Stimulated activated naive CD8-positive, alpha-beta T cell treated with anti-CD3 and anti-CD28 coated beads, Interleukin-15, amount 100 ng/mL, for 72 hours (primary cell): Measurements from ENCODE around the gene S100A10.

Source experiments
- ATAC-seq: fragments of 150-1000 bp; cut with Tn5 transposase; 2 replicates; pipeline ENCODE4 v1.10.0; 2021; ENCODE audit warnings: mild to moderate bottlenecking, moderate library complexity
- DNase-seq, 2 donors: peaks; one replicate each; pipeline ENCODE4 v3.0.0; 2021 to 2022
- H3K27ac Mint-ChIP-seq, 2 donors: one replicate each; pipeline ENCODE4 v1.8.0; 2022; ENCODE audit warnings: mild to moderate bottlenecking in 2 of 2, mixed read lengths in 2 of 2, moderate library complexity in 2 of 2
- H3K27me3 Mint-ChIP-seq: one replicate; pipeline ENCODE4 v1.8.0; 2022; ENCODE audit warnings: mixed read lengths
- H3K4me1 Mint-ChIP-seq: one replicate; pipeline ENCODE4 v1.8.0; 2022; ENCODE audit warnings: mild to moderate bottlenecking, mixed read lengths
- H3K4me3 Mint-ChIP-seq, 2 donors: one replicate each; pipeline ENCODE4 v1.8.0; 2022; ENCODE audit warnings: mild to moderate bottlenecking in 2 of 2, mixed read lengths in 2 of 2, moderate library complexity in 1 of 2
- H3K9me3 Mint-ChIP-seq, 2 donors: one replicate each; pipeline ENCODE4 v1.8.0; 2022; ENCODE audit warnings: mixed read lengths in 2 of 2

Gene S100A10

DNA sequence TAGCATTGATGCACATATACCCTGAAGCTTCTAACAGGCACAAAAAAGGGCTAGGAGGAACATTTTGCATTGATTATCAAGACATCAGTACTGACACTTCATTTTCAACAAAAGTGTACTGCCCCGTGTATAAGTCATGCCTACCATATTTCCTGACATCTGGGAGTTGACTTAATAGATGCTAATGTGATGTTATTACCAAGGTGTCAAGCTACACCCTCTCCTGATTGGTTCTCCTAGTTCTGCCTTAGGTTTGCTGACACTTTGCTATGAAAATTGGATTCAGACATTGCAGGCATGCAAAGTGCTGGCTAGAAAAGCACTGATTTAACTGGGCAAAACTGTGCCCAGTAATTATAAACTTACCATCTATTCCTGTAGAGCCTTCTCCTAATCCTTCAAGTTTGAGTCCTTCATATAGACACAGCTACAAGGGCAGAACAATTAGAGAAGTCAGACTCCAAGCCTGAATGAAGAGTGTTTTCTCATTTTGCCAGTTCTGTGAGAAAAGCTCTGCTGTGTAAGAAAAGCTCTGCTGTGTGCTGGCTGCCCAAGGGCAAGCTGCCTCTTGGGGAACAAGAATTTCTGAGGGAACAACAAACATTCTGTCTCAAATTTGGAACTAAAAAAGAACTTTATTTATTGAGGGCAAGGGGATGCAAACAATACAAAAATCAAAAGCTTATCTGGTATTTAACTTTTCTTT lies 11.2 kb downstream of the S100A10 start:
- Mint-ChIP-seq H3K4me3 (no peak overlapping the region), H3K9me3 (no peaks in the 10 kb centered on the region), H3K27ac (no peak overlapping the region), H3K27me3 (no peaks in the 10 kb centered on the region), H3K4me1 (peaks cover 41% of the 10 kb centered on the region)
- no peak for DNase-seq
- ATAC-seq = no peak

DNA sequence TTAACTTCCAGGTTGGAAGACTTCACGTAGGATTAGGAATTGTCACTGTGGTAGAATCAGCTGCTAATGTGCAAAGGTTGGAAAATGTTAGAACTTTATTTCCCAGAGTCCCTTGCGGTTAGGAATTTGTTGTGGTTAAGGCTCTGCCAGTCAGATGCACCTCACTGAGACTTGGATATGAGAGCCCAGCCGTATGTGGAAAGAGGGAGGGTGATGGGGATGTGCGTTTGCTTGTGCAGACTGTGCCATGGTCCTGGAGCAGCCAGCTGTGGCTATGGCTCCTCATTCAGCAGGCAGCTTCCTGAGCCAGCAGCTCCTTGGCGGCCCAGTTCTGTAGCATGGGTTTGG lies 12.5 kb downstream of the S100A10 start:
- Mint-ChIP-seq H3K4me3 (no peak overlapping the region), H3K27me3 (no peaks in the 10 kb centered on the region), H3K4me1 (peaks cover 35% of the 10 kb centered on the region), H3K9me3 (no peaks in the 10 kb centered on the region), H3K27ac (no peak overlapping the region)
- DNase-seq (no peak), ATAC-seq (no peak)

DNA sequence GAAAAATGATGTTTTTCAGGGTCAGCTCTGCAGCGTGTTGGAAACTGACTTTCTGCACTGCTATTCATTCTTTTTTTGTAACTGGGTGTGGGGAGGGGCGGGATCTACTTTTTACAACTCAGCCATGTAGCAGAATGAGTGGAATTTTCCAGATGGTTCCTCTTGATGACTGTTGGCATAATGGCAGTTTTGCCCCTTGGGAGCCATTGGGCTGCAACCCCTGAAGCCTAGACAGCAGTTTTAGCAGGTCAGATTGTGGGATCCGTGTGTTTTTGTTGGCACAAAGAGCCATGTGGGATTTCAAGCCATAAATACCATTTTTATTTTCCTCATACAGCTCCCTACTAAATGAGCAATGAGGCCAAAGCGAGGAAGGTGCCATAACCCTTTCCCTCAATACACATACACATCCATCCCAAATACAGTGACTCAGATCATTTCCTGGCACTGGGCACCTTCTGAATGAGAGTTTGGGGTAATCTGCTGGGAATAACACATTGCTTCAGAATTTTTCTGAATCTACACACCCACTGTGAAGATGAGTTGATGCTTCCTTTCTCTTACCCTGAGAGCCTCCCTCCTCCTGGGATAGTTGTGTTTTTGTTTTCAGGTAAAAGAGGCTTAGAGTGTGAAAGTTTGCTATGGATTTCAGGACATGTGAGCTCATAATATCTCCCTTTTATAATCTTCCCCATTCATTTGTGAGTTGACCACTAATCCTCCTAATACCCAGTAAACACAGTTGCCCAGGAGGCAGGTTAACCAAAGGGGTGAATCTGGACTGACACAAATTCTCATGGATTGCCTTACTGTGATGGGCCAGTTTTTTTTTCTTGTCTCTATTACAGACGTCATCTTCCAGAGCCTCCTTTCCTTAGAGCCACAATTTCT lies 13.1 kb downstream of the S100A10 start:
- ATAC-seq = no peak
- peaks cover 29% of the 10 kb centered on the region for H3K4me1 Mint-ChIP-seq
- H3K4me3 Mint-ChIP-seq = no peak overlapping the region
- no peak overlapping the region for H3K27ac Mint-ChIP-seq
- H3K27me3 Mint-ChIP-seq = no peaks in the 10 kb centered on the region
- DNase-seq = no peak
- no peaks in the 10 kb centered on the region for H3K9me3 Mint-ChIP-seq

DNA sequence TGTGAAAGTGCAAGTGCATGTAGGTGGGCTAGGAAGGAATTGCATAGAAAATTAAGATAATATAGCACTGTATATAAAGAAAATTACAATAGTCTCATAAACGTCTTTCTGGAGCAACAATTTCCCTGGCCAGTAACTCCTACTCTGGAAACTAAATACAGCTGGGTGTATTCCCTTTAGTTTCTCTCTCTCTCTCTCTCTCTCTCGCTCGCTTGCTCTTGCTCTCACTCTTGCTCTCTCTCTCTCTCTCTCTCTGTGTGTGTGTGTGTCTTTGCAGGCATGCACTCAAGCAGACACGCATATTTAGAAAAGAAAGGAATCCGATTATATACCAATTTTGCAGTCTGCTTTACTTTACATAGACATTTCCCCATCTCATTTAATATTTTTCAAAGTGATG lies 14.7 kb downstream of the S100A10 start:
- Mint-ChIP-seq H3K4me1 (peaks cover 13% of the 10 kb centered on the region), H3K27me3 (peaks cover 12% of the 10 kb centered on the region), H3K9me3 (no peaks in the 10 kb centered on the region), H3K27ac (no peak overlapping the region), H3K4me3 (no peak overlapping the region)
- ATAC-seq (no peak), DNase-seq (no peak)

DNA sequence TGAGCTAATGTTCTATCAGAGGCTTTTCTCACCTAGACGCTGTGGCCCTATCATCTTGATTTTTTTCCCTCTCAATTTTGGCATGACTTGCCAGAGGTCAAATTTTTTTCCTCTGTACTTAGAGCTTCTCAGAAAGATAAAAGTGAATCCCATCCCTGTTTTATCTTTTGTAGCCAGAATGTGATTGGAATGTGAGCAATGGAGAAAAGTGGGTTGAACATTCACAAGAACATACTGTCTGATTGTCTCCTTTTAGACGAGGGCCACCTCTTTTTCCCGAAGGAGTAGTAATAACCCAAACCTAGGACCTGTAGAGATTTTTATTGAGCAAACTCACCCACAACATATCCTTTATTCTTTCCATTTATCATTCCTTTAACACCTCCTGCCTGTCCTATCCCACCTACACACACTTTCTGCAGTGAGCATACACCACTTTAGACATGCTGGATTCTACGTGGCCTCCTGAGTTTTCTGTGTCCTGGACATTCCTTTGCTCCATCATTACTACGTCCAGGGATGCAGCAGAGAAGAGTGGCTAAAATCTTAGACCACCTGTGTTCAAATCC lies 15.9 kb downstream of the S100A10 start:
- Mint-ChIP-seq H3K9me3 (no peaks in the 10 kb centered on the region), H3K27me3 (peaks cover 16% of the 10 kb centered on the region), H3K4me3 (no peak overlapping the region), H3K27ac (no peak overlapping the region), H3K4me1 (peaks cover 11% of the 10 kb centered on the region)
- DNase-seq = no peak
- ATAC-seq = no peak

DNA sequence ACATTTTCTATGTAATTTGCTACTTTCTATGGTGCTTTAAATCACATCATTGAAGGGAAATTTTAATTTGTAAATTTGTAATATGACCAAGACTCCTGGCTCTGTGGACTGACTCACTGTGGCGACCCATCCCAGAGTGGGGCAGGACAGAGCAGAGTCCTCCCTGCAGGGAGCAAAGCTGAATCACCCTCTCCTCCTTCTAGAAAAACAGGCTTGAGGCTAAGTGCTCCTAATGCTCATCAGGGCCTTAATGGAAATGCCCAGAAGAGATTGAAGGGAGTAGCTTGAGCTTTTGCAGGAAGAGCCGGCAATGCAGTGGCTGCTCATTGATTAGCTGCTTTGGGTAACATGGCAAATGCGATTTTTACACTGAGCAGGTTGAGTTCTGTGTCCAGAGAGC lies 16.8 kb downstream of the S100A10 start:
- Mint-ChIP-seq H3K27ac (no peak overlapping the region), H3K27me3 (peaks cover 16% of the 10 kb centered on the region), H3K9me3 (no peaks in the 10 kb centered on the region), H3K4me1 (peaks cover 12% of the 10 kb centered on the region), H3K4me3 (no peak overlapping the region)
- ATAC-seq = no peak
- no peak for DNase-seq

DNA sequence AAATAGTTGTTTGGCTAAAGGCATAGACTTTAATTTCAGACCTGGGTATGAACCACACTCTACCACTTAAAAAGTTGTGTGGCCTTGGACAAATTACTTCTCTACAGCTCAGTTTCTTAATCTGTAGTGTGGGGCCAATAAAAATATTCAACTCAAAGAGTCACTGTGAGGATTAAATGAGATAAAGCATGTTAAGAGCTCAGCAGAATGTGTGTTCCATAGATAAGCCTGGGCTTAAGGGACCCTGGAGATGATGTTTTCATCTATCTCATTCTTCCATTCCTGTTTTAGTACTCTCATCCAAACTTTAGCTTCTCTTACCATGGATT lies 17.7 kb downstream of the S100A10 start:
- DNase-seq (no peak), ATAC-seq (no peak)
- no peaks in the 10 kb centered on the region for H3K9me3 Mint-ChIP-seq
- H3K4me1 Mint-ChIP-seq = peaks cover 12% of the 10 kb centered on the region
- no peak overlapping the region for H3K4me3 Mint-ChIP-seq
- no peak overlapping the region for H3K27ac Mint-ChIP-seq
- peaks cover 16% of the 10 kb centered on the region for H3K27me3 Mint-ChIP-seq

DNA sequence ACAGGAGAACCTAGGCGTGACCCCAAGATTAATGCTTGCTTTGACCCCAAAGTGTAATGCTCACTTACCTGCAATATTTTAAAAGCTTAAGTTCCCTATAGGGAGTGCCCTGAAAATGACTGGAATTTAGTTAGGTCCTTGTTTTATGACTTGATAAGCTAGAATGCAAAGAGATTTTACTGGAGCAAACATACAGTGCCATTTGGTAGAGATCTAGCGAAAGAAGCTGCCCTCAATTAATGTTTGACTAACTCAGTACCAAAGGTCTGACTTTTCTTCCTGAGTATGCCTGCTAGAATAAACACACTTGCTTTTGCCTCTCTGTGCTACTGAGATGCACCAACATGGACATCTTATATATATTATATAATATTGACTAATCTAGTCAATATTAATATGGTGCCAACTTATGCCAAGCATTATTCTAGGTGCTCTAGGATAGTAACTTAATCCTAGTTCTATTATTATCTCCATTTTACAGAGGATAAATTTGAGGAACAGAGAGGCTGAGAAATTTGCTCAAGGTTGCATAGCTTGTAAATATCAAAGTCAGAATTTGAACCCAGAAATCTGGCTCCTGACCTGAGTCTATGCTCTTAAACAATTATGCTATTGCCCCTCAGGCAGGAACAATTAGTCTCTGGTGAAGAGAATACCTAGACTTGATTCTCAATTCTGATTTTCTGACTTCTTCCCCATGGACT lies 18.2 kb downstream of the S100A10 start:
- Mint-ChIP-seq H3K27me3 (peaks cover 16% of the 10 kb centered on the region), H3K4me1 (peaks cover 15% of the 10 kb centered on the region), H3K4me3 (no peak overlapping the region), H3K9me3 (no peaks in the 10 kb centered on the region), H3K27ac (no peak overlapping the region)
- no peak for ATAC-seq
- no peak for DNase-seq

DNA sequence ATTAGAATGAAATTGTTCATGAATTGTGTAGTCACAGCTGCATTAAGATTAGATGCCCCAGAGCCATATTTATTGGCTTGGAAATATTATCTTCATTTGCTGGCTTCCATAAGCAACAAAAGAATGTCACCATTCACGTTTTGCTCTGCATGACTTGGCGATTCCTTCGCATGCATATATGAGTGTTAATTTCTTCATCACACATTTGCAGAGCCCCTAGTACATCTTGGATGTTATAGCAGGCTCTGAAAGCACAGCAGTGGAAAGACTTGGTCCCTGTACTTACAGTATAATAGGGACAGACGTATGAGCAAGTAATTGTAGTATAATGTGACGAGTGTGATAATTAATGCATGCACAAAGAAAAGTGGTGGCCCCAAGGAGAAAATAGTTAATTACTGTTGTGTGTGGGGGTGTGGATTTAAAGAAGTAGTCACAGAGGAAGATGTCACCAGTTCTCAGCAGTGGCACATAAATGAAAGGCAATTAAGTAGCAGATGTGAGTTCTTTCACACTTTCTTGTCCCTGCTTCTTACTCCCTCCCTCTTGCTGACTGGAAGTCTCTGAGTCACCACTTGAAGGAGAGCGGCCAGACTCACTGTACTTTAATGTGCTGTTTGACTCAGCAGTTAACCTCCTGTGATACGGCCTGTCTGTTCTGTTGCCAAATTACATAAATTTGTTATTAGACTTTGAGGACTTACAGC lies 21.0 kb downstream of the S100A10 start:
- ATAC-seq = peak; percentile 97
- DNase-seq = peak in 1 of 2 donors; percentile 56
- H3K27me3 Mint-ChIP-seq = peaks cover 16% of the 10 kb centered on the region
- no peaks in the 10 kb centered on the region for H3K9me3 Mint-ChIP-seq
- H3K4me3 Mint-ChIP-seq = peak overlapping the region in 1 of 2 donors; percentile 42
- no peak overlapping the region for H3K27ac Mint-ChIP-seq
- H3K4me1 Mint-ChIP-seq = peaks cover 36% of the 10 kb centered on the region

DNA sequence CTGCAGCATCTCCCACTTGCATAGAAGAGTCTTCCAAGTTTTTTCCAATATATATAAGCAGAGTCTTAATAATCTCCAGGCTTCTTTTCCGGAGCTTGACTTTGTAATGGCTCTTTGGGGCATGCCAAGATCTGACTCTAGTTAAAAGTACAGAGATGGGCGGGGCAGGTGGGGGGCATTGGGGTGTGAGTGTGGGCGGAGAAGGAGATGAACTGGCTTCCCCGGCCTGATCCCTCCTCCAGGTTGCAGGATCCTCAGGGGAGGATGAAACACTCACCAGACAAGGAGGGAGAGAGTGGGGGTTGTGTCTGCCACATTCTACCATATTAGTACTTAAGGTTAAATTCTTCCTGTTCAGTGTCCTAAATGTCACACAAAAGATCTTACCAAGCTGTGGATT lies 23.0 kb downstream of the S100A10 start:
- Mint-ChIP-seq H3K4me3 (no peak overlapping the region), H3K4me1 (peaks cover 37% of the 10 kb centered on the region), H3K27me3 (peaks cover 16% of the 10 kb centered on the region), H3K27ac (no peak overlapping the region), H3K9me3 (no peaks in the 10 kb centered on the region)
- DNase-seq (no peak), ATAC-seq (no peak)

DNA sequence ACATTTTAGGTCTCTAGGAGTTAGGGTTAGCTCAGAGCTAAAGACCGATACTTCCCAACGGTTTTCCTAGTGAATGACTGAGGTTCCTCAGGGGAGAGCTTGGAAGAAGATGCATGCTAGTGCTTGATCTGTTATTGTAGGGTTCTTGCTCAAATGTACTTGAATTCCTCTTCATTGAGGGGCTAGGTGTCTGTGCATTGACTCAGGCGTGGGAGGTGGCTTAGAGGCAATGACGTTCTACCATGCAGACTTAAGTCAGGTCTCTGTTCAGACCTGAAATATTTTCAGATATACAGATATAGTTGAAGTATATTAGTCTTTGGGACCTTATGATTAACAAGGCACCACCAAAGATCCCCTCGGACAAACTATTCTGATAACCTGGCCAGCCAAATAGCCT lies 23.5 kb downstream of the S100A10 start:
- Mint-ChIP-seq H3K4me1 (peaks cover 37% of the 10 kb centered on the region), H3K9me3 (no peaks in the 10 kb centered on the region), H3K4me3 (no peak overlapping the region), H3K27ac (no peak overlapping the region), H3K27me3 (peaks cover 16% of the 10 kb centered on the region)
- ATAC-seq (no peak), DNase-seq (no peak)

DNA sequence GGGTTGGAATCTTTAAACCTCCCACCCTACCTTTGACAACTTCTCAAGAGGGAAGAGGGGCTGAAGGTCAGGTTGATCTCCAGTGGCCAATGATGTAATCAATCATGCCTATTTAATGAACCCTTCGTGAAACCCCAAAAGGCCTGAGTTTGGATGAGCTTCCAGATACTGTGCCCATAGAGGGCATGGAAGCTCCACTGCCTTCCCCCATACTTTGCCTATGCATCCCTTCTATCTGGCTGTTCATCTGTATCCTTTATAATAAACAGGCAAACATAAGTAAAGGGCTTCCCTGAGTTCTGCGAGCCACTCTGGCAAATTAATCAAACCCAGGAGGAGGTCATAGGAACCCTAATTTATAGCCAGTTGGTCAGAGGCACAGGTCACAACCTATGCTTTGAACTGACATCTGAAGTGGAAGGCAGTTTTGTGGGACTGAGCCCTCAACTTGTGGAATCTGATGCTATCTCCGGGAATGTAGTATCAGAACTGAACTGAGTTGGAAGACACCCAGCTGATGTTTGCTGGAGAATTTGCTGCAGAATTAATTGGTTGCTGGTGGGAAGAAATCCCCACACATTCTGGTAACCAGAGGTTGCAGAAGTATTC lies 24.8 kb downstream of the S100A10 start:
- no peak for DNase-seq

DNA sequence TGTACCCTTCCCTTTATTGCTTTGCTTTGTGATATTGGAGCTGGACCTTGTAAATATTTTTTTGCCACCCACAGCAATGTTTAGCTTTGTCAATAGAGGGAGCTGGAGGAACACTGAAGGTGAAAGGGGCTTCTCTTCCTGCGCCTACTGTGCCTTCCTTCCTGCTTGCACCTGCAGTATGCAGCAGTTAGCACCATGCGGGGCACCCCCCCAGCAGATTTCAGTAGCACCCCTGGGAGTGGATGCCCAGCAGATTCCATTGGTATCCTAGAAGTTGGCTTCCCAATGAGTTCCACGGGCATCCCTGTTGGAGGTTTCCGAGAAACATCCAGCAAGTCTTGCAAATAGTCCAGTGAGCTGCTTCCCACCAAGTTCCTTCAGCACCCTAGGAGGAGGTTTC lies 25.6 kb downstream of the S100A10 start:
- H3K4me3 Mint-ChIP-seq = peak overlapping the region in 1 of 2 donors; percentile 44
- DNase-seq = peak; percentile 53 to 56
- peak; percentile 85 for ATAC-seq
- no peaks in the 10 kb centered on the region for H3K27me3 Mint-ChIP-seq
- peaks cover 33% of the 10 kb centered on the region for H3K4me1 Mint-ChIP-seq
- no peaks in the 10 kb centered on the region for H3K9me3 Mint-ChIP-seq
- no peak overlapping the region for H3K27ac Mint-ChIP-seq

More for the DNA sequence above, 24.8 kb downstream of the S100A10 start:
- Mint-ChIP-seq H3K4me3 (no peak overlapping the region), H3K27ac (no peak overlapping the region), H3K4me1 (peaks cover 37% of the 10 kb centered on the region), H3K27me3 (peaks cover 4% of the 10 kb centered on the region), H3K9me3 (no peaks in the 10 kb centered on the region)
- ATAC-seq = no peak

DNA sequence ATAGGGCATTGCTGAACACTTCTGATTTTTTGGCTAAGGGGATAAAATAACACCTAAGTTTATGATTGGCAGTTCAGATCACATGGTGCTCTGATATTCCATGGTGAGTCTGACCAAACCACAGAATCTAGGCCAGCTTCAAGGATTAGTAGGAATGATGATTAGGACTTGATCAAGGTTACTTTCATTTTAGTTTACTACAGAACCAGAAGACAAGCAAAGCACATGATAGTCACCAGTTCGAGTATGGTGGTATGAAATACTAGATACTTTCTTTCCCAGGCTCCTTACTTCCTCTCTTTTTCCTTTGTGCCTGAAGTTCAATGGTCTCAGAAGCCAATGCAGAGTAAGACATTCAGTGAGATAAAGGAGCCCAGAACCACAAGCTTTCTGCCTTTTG lies 26.6 kb downstream of the S100A10 start:
- Mint-ChIP-seq H3K27ac (no peak overlapping the region), H3K9me3 (no peaks in the 10 kb centered on the region), H3K4me3 (no peak overlapping the region), H3K4me1 (peaks cover 25% of the 10 kb centered on the region), H3K27me3 (no peaks in the 10 kb centered on the region)
- no peak for DNase-seq
- no peak for ATAC-seq

DNA sequence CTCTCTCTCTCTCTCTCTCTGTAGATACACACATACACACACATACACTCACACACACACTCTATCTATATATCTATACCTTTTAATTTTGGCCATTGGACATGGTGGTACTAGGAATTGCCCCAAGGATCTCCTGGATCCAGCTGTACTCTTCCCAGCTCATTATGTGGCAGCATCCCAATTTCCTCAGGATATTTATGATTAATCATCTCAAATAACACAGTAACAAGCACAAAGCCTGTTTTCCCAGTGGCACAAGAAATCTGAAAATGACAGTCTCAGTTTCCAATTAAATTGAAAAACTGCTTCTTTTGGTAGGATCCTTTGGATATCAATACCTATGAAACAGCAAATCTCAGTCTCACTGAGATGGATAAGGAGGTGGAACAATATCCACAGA lies 27.6 kb downstream of the S100A10 start:
- no peaks in the 10 kb centered on the region for H3K27me3 Mint-ChIP-seq
- H3K9me3 Mint-ChIP-seq = no peaks in the 10 kb centered on the region
- ATAC-seq (no peak), DNase-seq (no peak)
- H3K4me3 Mint-ChIP-seq = no peak overlapping the region
- H3K4me1 Mint-ChIP-seq = peaks cover 25% of the 10 kb centered on the region
- no peak overlapping the region for H3K27ac Mint-ChIP-seq
